ENCODE data around the gene RAB10. TPM values are rescaled to one million over a fixed set of nuclear protein-coding genes. Genes with fewer than 3 reads are reported as not detected.
"Not testable (repeated sequence)": the region's sequence is repeated elsewhere in the genome, so short reads cannot be mapped to it uniquely, and the experiment has no call there.

The RAB10 gene
- total RNA-seq, 4 donors from 2014 or later: 91.9 to 117 (median 103) TPM

DNA sequence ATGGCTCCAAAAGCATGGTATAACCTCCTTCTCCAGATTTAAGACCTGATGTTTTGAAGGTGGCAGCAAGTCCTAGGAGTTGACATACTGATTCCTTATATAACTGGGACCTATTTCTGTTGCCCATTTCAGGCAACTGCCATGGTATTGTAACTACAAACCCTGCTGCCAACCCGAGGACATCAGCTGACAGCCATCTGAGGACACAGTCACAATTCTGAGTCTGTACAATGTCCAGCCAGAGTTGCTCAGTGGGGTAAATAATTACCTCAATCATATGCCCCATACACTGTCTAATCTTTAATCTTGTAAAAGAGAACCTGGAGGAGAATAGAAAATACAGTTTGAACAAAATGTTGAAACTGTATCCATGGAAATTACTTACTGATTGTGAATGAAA, 130.3 kb downstream of the RAB10 start:
- WGBS, 2 donors (ENCODE audit: low coverage in 1 of 2): 44% methylated on average over 1 of the region's 1 CpG; no CpG with 5 or more reads in 1 of the 2 donors
- no peak overlapping the region for H3K4me3 ChIP-seq
- TF ChIP-seq EP300 (IDR thresholded peaks at IDR 0.05) (no peak), POLR2A (IDR thresholded peaks at IDR 0.05) (no peak), POLR2AphosphoS5 (IDR thresholded peaks at IDR 0.05) (no peak)
- TF ChIP-seq, protein P1, sequence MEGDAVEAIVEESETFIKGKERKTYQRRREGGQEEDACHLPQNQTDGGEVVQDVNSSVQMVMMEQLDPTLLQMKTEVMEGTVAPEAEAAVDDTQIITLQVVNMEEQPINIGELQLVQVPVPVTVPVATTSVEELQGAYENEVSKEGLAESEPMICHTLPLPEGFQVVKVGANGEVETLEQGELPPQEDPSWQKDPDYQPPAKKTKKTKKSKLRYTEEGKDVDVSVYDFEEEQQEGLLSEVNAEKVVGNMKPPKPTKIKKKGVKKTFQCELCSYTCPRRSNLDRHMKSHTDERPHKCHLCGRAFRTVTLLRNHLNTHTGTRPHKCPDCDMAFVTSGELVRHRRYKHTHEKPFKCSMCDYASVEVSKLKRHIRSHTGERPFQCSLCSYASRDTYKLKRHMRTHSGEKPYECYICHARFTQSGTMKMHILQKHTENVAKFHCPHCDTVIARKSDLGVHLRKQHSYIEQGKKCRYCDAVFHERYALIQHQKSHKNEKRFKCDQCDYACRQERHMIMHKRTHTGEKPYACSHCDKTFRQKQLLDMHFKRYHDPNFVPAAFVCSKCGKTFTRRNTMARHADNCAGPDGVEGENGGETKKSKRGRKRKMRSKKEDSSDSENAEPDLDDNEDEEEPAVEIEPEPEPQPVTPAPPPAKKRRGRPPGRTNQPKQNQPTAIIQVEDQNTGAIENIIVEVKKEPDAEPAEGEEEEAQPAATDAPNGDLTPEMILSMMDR (IDR thresholded peaks at IDR 0.05): no peak
- H3K27me3 ChIP-seq: no peaks in the 10 kb centered on the region
- no peaks in the 10 kb centered on the region for H3K9me3 ChIP-seq
- no peak for ATAC-seq
- H3K4me1 ChIP-seq: no peaks in the 10 kb centered on the region
- no peak overlapping the region for H3K27ac ChIP-seq
- no peaks in the 10 kb centered on the region for H3K36me3 ChIP-seq

DNA sequence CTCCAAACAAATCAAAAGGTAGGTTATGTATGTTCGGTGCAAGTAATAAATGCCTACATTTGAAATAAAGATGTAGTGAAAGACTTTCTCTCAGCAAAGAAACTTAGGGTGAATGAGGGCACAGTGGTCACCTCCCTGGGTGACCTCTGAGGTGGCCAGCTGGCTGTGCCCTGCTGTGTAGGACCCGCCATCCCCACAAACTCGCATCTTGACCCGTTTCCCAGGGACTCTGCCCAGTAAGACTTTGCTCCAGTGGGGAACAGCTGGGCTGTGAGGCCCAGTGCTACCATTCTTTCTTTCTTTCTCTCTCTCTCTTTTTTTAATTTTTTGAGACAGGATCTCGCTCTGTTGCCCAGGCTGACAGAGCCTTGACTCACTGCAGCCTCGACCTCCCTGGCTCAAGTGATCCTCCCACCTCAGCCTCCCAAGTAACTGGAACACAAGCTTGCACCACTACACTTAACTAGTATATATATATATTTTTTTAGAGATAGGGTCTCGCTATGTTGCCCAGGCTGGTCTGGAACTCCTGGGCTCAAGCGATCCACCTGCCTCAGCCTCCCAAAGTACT, 130.8 kb downstream of the RAB10 start:
- Histone ChIP-seq H3K4me1 (no peaks in the 10 kb centered on the region), H3K36me3 (no peaks in the 10 kb centered on the region), H3K4me3 (no peak overlapping the region), H3K27ac (no peak overlapping the region), H3K9me3 (no peaks in the 10 kb centered on the region), H3K27me3 (no peaks in the 10 kb centered on the region)
- TF ChIP-seq, protein P1 (IDR thresholded peaks at IDR 0.05): no peak
- TF ChIP-seq POLR2A (IDR thresholded peaks at IDR 0.05) (no peak), POLR2AphosphoS5 (IDR thresholded peaks at IDR 0.05) (no peak), EP300 (IDR thresholded peaks at IDR 0.05) (no peak)
- ATAC-seq: no peak
- WGBS, 2 donors (ENCODE audit: low coverage in 1 of 2): 78 to 79% methylated on average over 4 to 8 of the region's 8 CpGs

DNA sequence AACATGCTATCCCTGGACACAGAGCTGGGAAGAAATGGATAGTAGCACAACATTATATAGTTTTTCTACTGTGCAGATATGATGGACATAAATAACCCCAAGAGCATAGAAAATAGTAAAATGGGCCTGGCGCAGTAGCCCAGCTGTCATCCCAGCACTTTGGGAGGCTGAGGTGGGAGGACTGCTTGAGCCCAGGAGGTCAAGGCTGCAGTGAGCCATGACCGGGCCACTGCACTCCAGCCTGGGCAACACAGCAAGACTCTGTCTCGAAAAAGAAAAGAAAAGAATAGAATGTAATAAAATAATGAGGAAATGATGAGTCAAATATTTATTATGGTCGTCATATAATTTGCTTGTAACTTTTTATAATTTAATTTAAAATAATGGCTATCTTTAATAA, 131.5 kb downstream of the RAB10 start:
- Histone ChIP-seq H3K4me3 (no peak overlapping the region), H3K9me3 (no peaks in the 10 kb centered on the region), H3K4me1 (no peaks in the 10 kb centered on the region), H3K27ac (no peak overlapping the region), H3K27me3 (no peaks in the 10 kb centered on the region), H3K36me3 (no peaks in the 10 kb centered on the region)
- ATAC-seq: no peak
- TF ChIP-seq POLR2A (IDR thresholded peaks at IDR 0.05) (no peak), EP300 (IDR thresholded peaks at IDR 0.05) (no peak), POLR2AphosphoS5 (IDR thresholded peaks at IDR 0.05) (no peak)
- TF ChIP-seq, protein P1 (IDR thresholded peaks at IDR 0.05): no peak
- 85 to 86% methylated on average over 2 to 4 of the region's 4 CpGs for WGBS, 2 donors (ENCODE audit: low coverage in 1 of 2)

DNA sequence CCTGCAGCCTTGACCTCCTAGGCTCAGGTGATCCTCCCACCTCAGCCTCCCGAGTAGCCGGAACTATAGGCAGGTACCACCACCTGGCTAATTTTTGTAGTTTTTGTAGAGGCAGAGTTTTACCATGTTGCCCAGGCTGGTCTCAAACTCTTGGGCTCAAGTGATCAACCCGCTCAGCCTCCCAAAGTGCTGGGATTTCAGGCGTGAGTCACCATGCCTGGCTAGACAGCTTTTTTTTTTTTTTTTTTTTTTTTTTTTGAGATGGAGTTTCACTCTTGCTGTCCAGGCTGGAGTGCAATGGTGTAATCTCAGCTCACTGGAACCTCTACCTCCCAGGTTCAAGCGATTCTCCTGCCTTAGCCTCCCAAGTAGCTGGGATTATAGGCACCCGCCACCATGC, 132.7 kb downstream of the RAB10 start:
- H3K27ac ChIP-seq, H3K4me1 ChIP-seq, H3K4me3 ChIP-seq, H3K9me3 ChIP-seq, ATAC-seq, H3K36me3 ChIP-seq, H3K27me3 ChIP-seq: not testable (repeated sequence)
- 84 to 85% methylated on average over 3 to 5 of the region's 6 CpGs for WGBS, 2 donors (ENCODE audit: low coverage in 1 of 2)

DNA sequence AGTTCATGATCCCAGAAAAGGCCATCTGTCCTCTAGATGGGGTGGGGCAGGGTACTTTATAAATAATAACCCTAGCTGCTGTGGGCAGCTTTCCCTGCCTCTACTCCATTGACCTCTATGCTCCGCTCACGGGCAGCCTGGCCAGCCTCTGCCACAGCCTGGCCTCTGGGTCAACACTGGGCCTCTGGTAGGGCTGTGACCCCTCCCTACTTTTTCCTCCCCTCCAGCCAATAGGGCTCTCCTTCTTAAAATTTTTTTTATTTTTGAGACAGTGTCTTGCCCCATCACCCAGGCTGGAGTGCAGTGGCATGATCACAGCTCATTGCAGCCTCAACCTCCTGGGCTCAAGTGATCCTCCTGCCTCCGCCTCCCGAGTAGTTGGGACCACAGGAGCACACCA, 134.9 kb downstream of the RAB10 start:
- 92 to 93% methylated on average over 2 of the region's 4 CpGs for WGBS, 2 donors (ENCODE audit: low coverage in 1 of 2)
- Histone ChIP-seq H3K27me3 (peaks cover 24% of the 10 kb centered on the region), H3K9me3 (no peaks in the 10 kb centered on the region), H3K4me1 (peaks cover 0 to 13% (median 7%) of the 10 kb centered on the region in 3 donors), H3K36me3 (no peaks in the 10 kb centered on the region), H3K4me3 (no peak overlapping the region), H3K27ac (no peak overlapping the region)
- ATAC-seq: no peak
- no peak for TF ChIP-seq POLR2AphosphoS5 (IDR thresholded peaks at IDR 0.05)
- TF ChIP-seq POLR2A (IDR thresholded peaks at IDR 0.05): no peak
- TF ChIP-seq EP300 (IDR thresholded peaks at IDR 0.05): no peak
- TF ChIP-seq, protein P1 (IDR thresholded peaks at IDR 0.05): no peak
